Measurements from ENCODE around the gene EGF.
"Not testable (repeated sequence)": the region's sequence is repeated elsewhere in the genome, so short reads cannot be mapped to it uniquely, and the experiment has no call there.

EGF gene

DNA sequence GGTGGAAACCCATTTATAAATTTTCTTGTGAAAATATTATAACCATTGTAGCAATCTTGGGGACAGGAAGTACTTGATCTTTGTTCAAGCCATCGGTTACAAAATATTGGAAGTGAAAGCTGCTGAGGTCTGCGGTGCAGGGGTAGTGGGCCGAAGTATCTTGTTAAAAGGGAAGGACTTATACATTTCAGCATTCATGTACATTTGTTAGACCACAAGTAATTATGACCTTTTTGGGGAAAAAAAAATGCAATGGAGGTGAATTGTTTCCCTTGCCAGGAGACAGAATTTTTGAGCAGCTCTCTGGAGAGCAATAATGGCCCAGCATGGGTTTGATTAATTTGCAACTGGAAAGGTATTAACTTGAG is 121.3 kb downstream of the EGF start:
- no peak for DNase-seq (ENCODE audit: low spot score)

DNA sequence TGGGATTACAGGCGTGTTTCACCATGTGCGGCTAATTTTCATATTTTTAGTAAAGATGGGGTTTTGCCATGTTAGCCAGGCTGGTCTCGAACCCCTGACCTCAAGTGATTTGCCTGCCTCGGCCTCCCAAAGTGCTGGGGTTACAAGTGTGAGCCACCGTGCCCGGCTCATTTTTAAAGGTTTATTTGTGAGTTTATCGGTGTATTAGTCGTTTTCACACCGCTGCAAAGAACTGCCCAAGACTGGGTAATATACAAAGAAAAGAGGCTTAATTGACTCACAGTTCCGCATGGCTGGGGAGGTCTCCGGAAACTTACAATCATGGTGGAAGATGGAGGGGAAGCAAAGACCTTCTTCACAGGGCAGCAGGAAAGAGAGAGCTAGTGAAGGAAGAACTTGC is 126.5 kb downstream of the EGF start:
- DNase-seq (ENCODE audit: low spot score) = not testable (repeated sequence)

DNA sequence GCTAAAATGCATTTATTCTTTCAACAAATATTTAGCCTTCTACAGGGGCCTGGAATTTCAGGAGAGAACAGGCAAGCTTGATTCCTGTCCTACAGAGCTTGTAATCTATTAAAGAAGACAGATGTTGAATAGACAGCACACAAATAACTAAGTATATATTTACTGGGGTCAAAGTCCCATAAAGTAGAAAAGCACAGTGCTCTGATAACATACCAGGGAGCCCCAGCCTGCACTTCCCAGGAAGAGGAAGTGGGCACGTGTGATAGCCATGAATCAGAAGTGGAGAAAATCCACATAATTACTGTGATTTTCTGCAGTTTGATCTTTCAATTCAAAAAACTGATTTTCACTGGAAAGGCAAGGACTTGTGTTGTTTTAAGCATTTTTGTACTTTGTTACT is 129.1 kb downstream of the EGF start:
- no peak for DNase-seq (ENCODE audit: low spot score)

DNA sequence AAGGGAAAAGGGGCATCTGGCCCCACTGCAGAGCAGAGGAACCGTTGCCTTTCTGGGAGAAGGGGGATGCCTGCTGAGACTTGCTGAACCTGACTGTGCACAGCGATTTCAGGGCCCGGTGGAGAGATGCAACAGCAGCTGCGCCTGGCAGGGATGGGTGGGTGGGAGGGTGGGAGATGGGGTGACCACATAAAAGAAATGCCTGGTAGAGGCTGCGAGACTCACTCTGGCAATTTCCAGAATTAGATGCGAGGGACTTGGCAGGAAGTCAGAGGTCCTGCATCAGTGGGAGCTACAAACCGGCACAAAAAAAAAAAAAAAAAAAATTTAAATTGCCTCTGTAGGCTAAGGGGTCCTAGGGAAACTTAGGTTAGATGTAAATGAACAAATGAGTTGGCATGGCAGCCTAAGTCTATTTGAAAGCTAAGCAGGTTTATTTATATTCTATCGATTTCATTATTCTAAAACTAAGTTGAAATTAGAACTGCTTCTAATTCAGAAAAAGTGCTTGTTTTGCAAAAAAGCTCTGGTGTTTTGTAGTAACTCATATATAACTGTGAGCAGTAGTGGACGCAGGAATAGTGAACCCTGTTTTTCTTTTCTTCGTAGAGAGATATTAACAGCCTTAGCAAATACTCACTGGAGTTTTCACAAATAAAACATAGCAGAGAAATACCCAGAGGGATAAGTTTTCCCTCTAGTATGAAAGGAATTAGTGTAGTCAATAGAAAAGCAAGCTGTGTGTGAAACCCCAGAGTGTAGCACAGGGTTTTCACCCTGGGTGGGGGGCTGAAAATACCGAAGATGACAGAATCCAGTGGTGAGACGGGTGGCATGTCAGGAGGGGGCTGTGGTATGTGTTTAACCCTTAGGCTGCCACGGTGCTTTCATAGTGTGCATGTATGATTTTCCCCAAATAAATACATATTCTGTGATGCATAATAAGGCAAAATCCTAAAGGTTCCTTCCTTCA is 130.1 kb downstream of the EGF start:
- DNase-seq (ENCODE audit: low spot score) = no peak

- no peak for DNase-seq (ENCODE audit: low spot score)
These were observed 133.9 kb downstream of the EGF start for GRCh38 chr4:110046588-110047049.

DNA sequence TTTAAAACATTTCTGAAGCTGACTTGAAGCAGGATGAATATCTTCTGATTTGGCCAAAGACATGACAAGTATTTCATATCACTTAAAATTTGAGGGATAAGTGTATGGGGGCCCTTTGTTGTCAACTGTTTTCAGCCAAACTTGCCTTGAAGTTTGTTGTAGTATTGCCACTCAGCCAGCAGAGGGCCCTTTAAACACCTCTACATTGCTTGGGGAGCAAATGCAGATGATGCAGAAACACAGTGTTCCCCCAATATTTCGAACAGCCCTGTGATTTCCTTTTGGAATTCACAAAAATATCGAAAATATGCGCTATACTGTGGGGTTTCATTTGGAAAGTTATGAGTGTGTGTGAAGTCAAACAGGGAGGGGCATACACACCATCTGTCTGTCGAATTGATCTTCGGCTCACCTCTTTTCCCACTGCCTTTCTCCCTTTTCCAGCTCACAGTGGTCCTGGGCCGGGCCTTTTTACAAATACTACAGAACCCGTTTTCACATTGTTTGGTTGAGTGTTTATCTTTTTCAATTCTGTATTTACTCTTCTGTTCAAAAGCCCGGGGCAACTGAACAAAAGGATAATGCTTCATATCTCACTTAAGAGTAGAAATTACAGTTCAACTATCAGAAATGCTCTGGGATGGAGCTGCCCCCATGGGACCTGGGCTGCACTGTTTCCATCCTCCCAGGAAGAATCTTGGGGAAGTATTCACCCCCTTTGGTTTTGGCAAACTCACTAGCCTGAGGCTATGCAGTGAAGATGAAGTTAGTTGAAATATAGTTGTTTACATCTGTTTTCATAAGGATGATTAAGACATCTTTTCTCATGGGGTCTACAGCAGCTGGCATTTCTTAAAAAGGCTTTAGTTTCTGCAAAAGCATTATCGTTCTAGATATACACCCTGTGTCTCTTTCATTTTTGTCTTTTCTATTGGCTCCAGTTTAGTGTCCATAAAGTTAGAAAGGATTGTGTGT is 137.6 kb downstream of the EGF start:
- DNase-seq (ENCODE audit: low spot score) = peak; percentile 69

DNA sequence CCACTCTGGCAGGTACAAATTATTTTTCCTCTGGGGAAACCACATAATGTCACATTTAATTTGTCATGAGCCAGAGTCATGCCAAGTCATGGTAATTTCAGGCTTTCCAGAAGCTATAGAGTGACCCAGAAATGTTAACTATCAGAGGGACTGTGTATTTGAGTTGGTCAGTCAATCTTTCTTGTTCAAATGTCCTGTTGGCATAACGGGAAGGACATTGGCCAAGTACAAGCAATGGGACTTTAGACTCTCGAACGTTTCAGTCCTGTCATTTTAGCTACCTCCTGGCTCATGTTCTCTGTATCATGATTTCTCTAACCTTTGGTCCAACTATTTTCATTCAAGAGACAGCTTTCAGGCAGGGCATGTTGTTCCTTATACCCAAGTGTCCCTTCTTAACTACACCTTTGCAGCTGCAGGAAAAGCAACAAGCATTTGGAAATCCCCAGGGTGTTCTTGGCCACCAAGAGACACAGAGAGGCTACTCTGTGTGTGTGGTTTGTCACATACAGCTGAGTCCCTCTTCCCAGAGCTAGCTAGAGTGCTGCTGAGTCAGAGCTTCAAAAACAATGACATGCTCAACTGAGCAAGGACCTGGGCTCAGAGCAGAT is 142.6 kb downstream of the EGF start:
- DNase-seq (ENCODE audit: low spot score) = no peak

GRCh38 chr4:110058677-110059076 is 146.0 kb downstream of the EGF start:
- DNase-seq (ENCODE audit: low spot score) = no peak

- DNase-seq (ENCODE audit: low spot score) = no peak
These were observed 147.0 kb downstream of the EGF start for GRCh38 chr4:110059556-110060191.

- DNase-seq (ENCODE audit: low spot score) = no peak
These were observed 148.4 kb downstream of the EGF start for GRCh38 chr4:110061076-110061475.
